T-helper 2 cell treated with Interferon-gamma antibody and Interleukin-4, amounts not matched to agents 5 μg/mL and 100 μg/mL, for 36 hours (primary cell): ENCODE data around the gene RIMKLB.
"Not testable (repeated sequence)": the region's sequence is repeated elsewhere in the genome, so short reads cannot be mapped to it uniquely, and the experiment has no call there.

Source experiments
- DNase-seq: peaks from one replicate; pipeline ENCODE4 v3.0.0; 2021; ENCODE audit warnings: low spot score
- H3K27ac Mint-ChIP-seq: one replicate; pipeline ENCODE4 v1.8.0; 2021; ENCODE audit warnings: mild to moderate bottlenecking, mixed read lengths
- H3K27me3 Mint-ChIP-seq: one replicate; pipeline ENCODE4 v1.8.0; 2021; ENCODE audit warnings: low read depth, mixed read lengths
- H3K36me3 Mint-ChIP-seq: one replicate; pipeline ENCODE4 v1.8.0; 2021; ENCODE audit warnings: low read depth, mixed read lengths
- H3K4me1 Mint-ChIP-seq: one replicate; pipeline ENCODE4 v1.8.0; 2021; ENCODE audit warnings: low read depth, mixed read lengths
- H3K4me3 Mint-ChIP-seq: one replicate; pipeline ENCODE4 v1.8.0; 2022; ENCODE audit warnings: mild to moderate bottlenecking, moderate library complexity, mixed read lengths
- H3K9me3 Mint-ChIP-seq: one replicate; pipeline ENCODE4 v1.8.0; 2021; ENCODE audit warnings: mixed read lengths

Gene RIMKLB

GRCh38 chr12:8701046-8701660 is 3.4 kb downstream of the RIMKLB start:
- Mint-ChIP-seq H3K4me1 (peaks cover 8% of the 10 kb centered on the region), H3K9me3 (no peaks in the 10 kb centered on the region), H3K27ac (no peak overlapping the region), H3K27me3 (peaks cover 55% of the 10 kb centered on the region), H3K4me3 (no peak overlapping the region), H3K36me3 (no peaks in the 10 kb centered on the region)
- no peak for DNase-seq

- Mint-ChIP-seq H3K4me1 (peaks cover 5% of the 10 kb centered on the region), H3K9me3 (no peaks in the 10 kb centered on the region), H3K36me3 (no peaks in the 10 kb centered on the region), H3K27ac (no peak overlapping the region), H3K4me3 (no peak overlapping the region), H3K27me3 (peaks cover 45% of the 10 kb centered on the region)
- no peak for DNase-seq
These were observed 4.4 kb downstream of the RIMKLB start for GRCh38 chr12:8702159-8702558.

GRCh38 chr12:8709124-8709830 is 11.5 kb downstream of the RIMKLB start:
- H3K9me3 Mint-ChIP-seq = no peaks in the 10 kb centered on the region
- H3K4me3 Mint-ChIP-seq = no peak overlapping the region
- H3K36me3 Mint-ChIP-seq = no peaks in the 10 kb centered on the region
- no peak for DNase-seq
- peaks cover 3% of the 10 kb centered on the region for H3K27me3 Mint-ChIP-seq
- no peak overlapping the region for H3K27ac Mint-ChIP-seq
- H3K4me1 Mint-ChIP-seq = no peaks in the 10 kb centered on the region

GRCh38 chr12:8712572-8712971 is 14.8 kb downstream of the RIMKLB start:
- H3K9me3 Mint-ChIP-seq = no peaks in the 10 kb centered on the region
- no peak overlapping the region for H3K4me3 Mint-ChIP-seq
- no peak for DNase-seq
- H3K27me3 Mint-ChIP-seq = peaks cover 5% of the 10 kb centered on the region
- no peaks in the 10 kb centered on the region for H3K36me3 Mint-ChIP-seq
- no peaks in the 10 kb centered on the region for H3K4me1 Mint-ChIP-seq
- H3K27ac Mint-ChIP-seq = no peak overlapping the region

GRCh38 chr12:8722286-8722800 is 24.6 kb downstream of the RIMKLB start:
- H3K4me3 Mint-ChIP-seq = no peak overlapping the region
- no peak overlapping the region for H3K27ac Mint-ChIP-seq
- H3K27me3 Mint-ChIP-seq = peaks cover 2% of the 10 kb centered on the region
- no peaks in the 10 kb centered on the region for H3K4me1 Mint-ChIP-seq
- H3K36me3 Mint-ChIP-seq = no peaks in the 10 kb centered on the region
- no peaks in the 10 kb centered on the region for H3K9me3 Mint-ChIP-seq
- DNase-seq = no peak

GRCh38 chr12:8734873-8735381 is 37.1 kb downstream of the RIMKLB start:
- Mint-ChIP-seq H3K36me3 (no peaks in the 10 kb centered on the region), H3K4me1 (no peaks in the 10 kb centered on the region), H3K4me3 (no peak overlapping the region), H3K9me3 (no peaks in the 10 kb centered on the region), H3K27me3 (peaks cover 4% of the 10 kb centered on the region), H3K27ac (no peak overlapping the region)
- no peak for DNase-seq

- no peaks in the 10 kb centered on the region for H3K4me1 Mint-ChIP-seq
- H3K4me3 Mint-ChIP-seq = no peak overlapping the region
- H3K36me3 Mint-ChIP-seq = no peaks in the 10 kb centered on the region
- no peaks in the 10 kb centered on the region for H3K27me3 Mint-ChIP-seq
- no peaks in the 10 kb centered on the region for H3K9me3 Mint-ChIP-seq
- no peak overlapping the region for H3K27ac Mint-ChIP-seq
- DNase-seq = no peak
These were observed 44.7 kb downstream of the RIMKLB start for GRCh38 chr12:8742501-8742900.

DNA sequence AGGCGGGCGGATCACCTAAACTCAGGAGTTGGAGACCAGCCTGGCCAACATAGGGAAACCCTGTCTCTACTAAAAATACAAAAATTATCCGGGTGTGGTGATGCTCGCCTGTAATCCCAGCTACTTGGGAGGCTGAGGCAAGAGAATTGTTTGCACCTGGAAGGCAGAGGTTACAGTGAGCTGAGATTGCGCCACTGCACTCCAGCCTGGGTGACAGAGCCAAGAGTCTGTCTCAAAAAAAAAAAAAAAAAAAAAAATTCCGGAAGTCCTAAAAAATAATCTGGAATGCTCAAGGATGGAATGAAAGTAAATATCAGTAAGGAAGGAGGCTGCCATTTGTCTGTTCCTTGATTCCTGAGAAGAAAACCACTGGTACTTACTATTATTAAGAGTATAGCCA is 45.3 kb downstream of the RIMKLB start:
- not testable (repeated sequence) for H3K9me3 Mint-ChIP-seq, H3K27me3 Mint-ChIP-seq, H3K27ac Mint-ChIP-seq, H3K36me3 Mint-ChIP-seq, H3K4me3 Mint-ChIP-seq, H3K4me1 Mint-ChIP-seq, DNase-seq

DNA sequence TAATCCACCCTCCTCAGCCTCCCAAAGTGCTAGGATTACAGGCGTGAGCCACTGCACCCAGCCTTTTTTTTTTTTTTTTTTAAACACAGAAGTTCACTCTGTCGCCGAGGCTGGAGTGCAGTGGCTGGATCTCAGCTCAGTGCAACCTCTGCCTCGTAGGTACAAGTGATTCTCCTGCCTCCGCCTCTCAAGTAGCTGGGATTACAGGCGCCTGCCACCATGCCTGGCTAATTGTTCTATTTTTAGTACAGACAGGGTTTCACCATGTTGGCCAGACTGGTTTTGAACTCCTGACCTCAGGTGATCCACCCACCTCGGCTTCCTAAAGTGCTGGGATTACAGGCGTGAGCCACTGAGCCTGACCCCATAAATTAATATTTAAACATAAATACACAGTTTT is 47.8 kb downstream of the RIMKLB start:
- not testable (repeated sequence) for H3K27ac Mint-ChIP-seq

DNA sequence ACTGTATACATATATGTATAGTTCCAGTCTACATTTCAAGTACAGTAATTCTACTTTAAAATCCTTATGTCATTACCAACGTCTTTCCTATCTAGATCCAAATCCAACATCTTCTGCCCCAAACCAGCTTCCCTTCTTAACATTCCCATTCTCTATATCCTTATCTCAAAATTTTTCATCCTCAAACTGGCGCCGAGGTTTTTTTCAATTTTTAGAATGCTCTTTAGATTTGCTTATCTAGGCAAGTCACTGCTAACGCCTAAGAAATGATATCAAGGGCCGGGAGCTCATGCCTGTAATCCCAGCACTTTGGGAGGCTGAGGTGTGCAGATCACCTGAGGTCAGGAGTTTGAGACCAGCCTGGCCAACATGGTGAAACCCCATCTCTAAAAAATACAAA is 48.3 kb downstream of the RIMKLB start:
- H3K4me1 Mint-ChIP-seq = no peaks in the 10 kb centered on the region
- no peaks in the 10 kb centered on the region for H3K36me3 Mint-ChIP-seq
- H3K27me3 Mint-ChIP-seq = no peaks in the 10 kb centered on the region
- no peak overlapping the region for H3K4me3 Mint-ChIP-seq
- no peaks in the 10 kb centered on the region for H3K9me3 Mint-ChIP-seq
- no peak for DNase-seq
- H3K27ac Mint-ChIP-seq = no peak overlapping the region

More for the DNA sequence above, 47.8 kb downstream of the RIMKLB start:
- not testable (repeated sequence) for H3K36me3 Mint-ChIP-seq, H3K4me3 Mint-ChIP-seq, DNase-seq, H3K9me3 Mint-ChIP-seq, H3K27me3 Mint-ChIP-seq, H3K4me1 Mint-ChIP-seq

DNA sequence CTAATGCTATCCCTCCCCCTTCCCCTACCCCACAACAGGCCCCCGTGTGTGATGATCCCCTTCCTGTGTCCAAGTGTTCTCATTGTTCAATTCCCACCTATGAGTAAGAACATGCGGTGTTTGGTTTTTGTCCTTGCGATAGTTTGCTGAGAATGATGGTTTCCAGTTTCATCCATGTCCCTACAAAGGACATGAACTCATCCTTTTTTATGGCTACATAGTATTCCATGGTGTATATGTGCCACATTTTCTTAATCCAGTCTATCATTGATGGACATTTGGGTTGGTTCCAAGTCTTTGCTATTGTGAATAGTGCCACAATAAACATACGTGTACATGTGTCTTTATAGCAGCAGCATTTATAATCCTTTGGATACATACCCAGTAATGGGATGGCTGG is 62.3 kb downstream of the RIMKLB start:
- not testable (repeated sequence) for DNase-seq, H3K36me3 Mint-ChIP-seq, H3K4me3 Mint-ChIP-seq, H3K4me1 Mint-ChIP-seq, H3K9me3 Mint-ChIP-seq, H3K27me3 Mint-ChIP-seq, H3K27ac Mint-ChIP-seq

GRCh38 chr12:8762701-8763100 is 64.9 kb downstream of the RIMKLB start:
- not testable (repeated sequence) for DNase-seq, H3K27ac Mint-ChIP-seq, H3K4me1 Mint-ChIP-seq, H3K36me3 Mint-ChIP-seq, H3K9me3 Mint-ChIP-seq, H3K4me3 Mint-ChIP-seq, H3K27me3 Mint-ChIP-seq

- not testable (repeated sequence) for H3K27ac Mint-ChIP-seq, H3K4me1 Mint-ChIP-seq, H3K4me3 Mint-ChIP-seq, H3K9me3 Mint-ChIP-seq, H3K36me3 Mint-ChIP-seq, H3K27me3 Mint-ChIP-seq, DNase-seq
These were observed 68.3 kb downstream of the RIMKLB start for GRCh38 chr12:8766121-8766520.

GRCh38 chr12:8770499-8770898 is 72.7 kb downstream of the RIMKLB start:
- H3K36me3 Mint-ChIP-seq = no peaks in the 10 kb centered on the region
- peaks cover 2% of the 10 kb centered on the region for H3K27me3 Mint-ChIP-seq
- no peak overlapping the region for H3K4me3 Mint-ChIP-seq
- H3K9me3 Mint-ChIP-seq = no peaks in the 10 kb centered on the region
- H3K27ac Mint-ChIP-seq = no peak overlapping the region
- no peak for DNase-seq
- H3K4me1 Mint-ChIP-seq = no peaks in the 10 kb centered on the region
